SKM-1 treated with dmso at 0.1 percent for 144 hours (cell line): ENCODE results near the gene ITSN2.
"Not testable (repeated sequence)": the region's sequence is repeated elsewhere in the genome, so short reads cannot be mapped to it uniquely, and the experiment has no call there.

Experiments
- DNase-seq: peaks from one replicate; lab custom pipeline; 2025; ENCODE audit not compliant: unreplicated experiment; lab: John Stamatoyannopoulos, UW

Gene ITSN2

DNA sequence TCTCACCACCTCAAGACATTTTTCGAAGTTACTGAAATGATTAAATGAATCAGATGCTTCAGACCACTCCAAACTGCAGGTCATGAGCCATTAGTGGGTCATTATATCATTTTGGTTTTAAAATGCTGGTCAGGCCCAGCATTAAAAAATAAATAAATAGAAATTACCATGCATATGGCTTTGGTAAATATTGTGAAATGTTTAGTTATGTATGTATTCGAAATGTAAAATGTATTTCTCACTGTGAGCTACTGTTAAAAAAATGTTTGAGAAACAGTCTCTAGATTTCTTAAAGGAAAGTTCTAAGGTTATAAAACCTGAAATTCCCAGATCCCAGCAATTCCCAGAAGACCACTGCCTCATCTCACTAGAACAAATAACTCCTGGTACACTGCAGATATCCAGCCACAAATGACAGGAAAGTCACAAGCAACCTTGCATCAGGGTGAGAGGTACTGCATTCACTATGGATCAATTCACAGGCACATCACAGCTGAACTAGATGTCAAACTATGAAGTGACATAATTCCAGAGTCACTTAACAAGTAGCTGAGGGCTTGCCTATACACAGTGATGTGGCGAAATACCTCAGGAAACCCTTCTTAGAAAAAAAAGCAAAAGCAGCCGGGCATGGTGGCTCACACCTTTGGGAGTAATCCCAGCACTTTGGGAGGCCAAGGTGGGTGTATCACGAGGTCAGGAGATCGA is 138.8 kb downstream of the ITSN2 start:
- no peak for DNase-seq

DNA sequence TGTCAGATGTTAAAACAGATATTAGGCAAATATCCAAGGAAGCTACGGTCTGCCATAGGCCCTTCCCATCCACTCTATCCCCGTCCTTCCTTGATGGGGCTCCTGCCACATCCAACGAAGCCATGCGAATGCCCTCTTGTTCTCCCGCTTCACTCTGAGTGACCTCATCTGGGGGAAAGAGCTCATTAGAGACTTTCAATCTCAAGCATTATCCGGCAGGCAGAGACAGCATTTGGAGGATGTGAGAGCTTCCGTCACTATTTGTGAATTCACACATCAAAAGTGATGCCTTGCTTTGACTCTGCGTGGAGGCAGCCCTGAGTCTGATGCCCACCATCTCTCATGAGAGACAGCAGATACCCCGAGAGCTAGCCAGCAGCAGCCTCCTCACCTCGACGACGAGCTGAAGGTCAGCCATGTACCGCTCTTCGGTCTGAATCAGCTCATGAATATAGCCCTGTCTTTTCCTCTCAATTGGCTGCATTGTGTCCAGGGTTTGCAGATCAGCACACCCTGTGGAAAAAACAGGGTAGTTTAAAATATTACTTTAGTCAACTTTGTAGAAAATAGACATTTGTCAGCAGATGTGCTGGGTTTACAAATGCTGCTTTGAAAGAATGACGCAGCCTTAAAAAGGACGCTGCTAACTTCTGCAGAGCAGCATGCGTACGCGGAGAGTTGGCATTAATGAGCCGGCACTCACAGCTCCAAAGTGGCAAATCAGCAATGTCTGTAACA is 139.6 kb downstream of the ITSN2 start:
- DNase-seq, result no peak

DNA sequence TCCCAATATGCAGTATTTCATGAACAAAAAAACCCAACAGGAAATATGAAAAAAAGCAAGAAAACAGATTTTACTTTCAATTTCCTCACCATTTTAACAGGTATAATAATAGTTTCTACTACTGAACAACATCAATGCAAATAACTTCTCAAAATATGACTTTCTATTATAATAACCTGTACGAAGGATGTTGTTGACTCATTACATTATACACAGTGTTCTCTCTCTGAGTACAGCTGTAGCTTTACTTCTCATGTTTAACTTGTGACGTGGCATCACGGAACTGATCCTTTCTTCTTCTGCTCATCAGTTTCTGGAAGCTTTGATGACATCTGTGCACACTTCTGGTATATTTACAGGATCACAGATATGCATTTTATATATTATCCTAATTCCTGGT is 145.5 kb downstream of the ITSN2 start:
- DNase-seq, result no peak

GRCh38 chr2:24211408-24211807 is 148.9 kb downstream of the ITSN2 start:
- no peak for DNase-seq

DNA sequence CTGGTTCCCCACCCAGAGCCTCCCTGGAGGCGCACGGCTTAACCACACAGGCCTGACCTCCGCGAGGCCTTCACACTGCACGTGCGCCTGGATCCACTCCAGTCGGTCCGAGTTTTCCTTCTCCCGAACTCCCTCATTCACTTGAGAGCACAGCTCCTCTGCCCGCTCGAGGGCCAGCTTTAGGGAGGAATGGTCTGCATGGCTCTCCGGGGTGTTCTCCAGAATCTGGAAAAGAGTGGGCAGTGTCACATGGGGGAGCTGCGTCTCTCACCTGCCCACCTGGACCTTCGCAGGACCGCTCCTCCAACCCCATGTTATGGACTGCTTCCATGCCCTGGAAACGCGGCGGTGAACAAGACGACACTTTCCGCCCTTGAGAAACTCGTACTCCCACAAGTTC is 149.6 kb downstream of the ITSN2 start:
- no peak for DNase-seq

DNA sequence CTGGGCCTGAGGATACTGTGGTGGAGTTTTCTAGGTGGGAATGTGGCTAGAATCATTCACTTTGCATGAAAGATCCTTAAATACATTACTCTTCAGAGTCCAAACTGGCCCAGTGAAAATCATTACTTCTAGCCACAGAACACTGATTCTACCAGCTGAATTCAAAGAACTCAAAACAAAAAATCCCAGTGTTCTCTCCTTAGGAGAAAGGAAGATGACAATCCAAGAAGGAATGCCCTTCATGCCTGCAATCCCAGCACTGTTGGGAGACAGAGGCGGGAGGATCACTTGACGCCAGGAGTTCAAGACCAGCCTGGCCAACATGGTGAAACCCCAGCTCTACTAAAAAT is 150.3 kb downstream of the ITSN2 start:
- no peak for DNase-seq

- no peak for DNase-seq
These were observed 150.8 kb downstream of the ITSN2 start for GRCh38 chr2:24209389-24210105.

DNA sequence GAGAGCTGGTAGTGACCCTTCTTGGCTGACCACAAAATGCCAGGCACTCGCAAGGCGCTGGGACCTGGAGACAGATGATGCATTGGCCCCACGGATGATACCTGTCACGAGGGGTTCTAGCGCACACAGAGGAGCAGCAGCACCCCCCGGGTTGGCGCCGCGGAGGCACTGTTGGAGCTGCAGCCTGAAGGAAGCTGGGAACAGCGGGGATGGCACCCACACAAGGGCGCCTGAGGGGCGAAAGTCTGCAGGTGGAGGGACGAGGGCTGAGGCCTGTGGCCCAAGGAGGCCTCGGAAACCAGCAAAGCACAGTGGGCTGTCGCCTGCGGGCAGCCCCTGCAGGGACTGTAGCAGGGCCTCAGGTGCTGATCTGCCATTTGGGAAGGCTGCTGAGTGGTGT is 151.8 kb downstream of the ITSN2 start:
- DNase-seq, result no peak

DNA sequence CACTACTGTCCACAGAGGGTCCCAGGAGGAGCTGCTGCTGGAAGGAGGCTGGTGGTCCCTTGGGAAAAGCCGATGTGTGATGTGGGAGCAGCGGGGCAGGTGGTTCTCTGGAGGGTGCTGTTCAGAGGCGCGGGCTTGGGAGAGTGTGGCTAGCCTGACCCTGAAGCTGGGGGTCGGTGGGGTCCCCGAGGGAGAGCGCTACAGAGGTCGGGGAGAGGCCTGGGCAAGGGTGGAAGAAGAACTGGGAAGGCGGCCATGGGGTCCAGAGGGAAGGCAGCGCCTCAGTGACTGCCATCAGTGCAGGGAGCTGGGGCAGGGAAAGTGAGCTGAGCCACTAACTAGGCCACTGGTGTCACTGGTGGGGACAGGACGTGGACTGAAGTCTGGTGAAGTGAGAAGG is 153.0 kb downstream of the ITSN2 start:
- DNase-seq, result no peak

- DNase-seq, result no peak
These were observed 153.6 kb downstream of the ITSN2 start for GRCh38 chr2:24206714-24207113.

DNA sequence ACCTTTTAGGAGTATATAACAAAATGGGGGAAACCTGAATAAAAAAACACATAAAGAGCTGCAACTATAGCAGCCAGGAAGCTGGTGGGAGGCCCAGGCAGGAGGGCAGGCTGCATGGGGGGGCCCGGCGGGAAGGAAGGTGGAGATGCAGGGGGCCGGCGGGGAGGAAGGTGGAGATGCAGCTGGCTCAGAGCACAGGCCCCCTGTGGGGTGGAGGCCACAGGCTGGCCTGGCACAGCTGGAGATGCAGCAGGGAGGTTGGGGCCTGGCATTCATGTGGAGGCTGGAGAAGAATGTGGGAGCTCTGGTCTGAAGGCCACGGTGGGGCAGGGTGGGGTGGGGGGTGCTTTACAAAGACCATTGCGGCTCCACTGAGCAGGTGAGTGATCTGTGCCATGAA is 154.1 kb downstream of the ITSN2 start:
- no peak for DNase-seq

DNA sequence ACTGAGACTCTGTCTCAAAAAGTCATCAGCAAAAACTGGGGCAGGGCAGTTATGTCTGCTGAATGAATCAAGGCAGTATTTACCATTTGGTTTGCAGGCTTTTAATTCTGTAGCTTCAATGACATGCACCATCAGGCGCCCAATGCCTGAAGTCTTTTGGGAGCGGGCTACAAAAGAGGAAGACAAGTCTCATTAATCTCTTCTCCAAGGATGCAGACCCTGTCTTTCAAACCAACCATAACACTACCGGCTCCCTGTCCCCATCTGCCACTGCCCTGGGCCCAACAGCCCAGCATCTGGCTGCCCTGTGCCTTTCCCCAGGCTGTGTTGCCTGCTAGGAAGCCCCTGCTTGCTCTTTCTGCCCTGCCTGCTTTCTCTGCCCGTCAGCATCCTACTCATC is 155.2 kb downstream of the ITSN2 start:
- DNase-seq, result no peak

DNA sequence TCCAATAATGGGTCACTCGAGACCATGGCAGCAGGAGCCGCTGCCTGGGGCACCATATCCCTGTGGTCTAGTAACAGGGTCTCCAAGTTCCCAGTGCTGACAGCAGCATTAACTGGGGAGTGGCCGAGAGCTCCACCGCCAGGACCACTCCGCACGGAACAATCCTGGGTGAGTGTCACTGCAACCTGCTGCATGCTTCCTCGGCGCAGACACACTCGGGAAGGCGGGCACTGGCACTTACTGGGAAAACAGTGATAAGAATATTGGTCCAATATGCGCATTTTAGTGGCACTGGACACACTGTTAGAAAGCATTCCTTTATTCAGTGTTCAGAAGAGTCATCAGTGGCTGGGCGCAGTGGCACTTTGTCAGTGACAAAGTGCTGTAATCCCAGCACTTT is 155.8 kb downstream of the ITSN2 start:
- no peak for DNase-seq

GRCh38 chr2:24203787-24204150 is 156.6 kb downstream of the ITSN2 start:
- no peak for DNase-seq

DNA sequence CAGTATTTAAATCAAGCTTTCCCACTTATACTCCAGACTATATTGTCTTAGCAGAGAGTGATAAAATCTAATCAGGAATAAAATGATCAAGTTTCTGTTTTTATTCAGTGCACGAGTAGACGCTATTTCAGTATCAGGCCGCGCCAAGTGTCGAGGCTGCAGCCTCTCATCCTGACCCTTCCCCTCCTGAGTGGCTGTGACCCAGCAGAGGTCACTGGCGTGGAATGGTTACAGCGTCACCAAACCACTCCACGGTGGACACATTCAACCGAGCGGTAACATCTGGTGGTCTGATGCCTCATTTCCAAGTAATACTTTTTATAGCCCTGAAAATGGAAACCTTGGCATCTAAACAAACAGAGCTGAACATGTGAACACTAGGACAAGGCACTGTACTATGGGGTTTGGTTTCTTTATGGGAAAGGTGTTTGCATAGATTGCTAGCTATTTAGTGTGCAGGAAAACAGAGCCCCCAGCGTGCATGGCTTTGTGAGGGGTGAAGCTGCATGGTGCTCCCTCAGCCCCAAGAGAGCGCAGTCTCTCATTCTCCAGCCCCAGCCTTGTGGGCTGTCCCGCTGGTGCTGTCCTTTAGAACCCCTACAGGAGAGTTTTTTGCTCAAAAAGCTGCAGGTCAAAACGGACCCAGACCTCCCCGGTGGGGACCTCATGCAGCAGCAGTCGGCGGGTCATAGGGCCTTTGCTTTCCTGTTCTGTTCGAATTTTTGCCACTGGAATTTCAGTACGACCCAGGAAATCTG is 157.1 kb downstream of the ITSN2 start:
- DNase-seq, result no peak

GRCh38 chr2:24200799-24201198 is 159.5 kb downstream of the ITSN2 start:
- no peak for DNase-seq

DNA sequence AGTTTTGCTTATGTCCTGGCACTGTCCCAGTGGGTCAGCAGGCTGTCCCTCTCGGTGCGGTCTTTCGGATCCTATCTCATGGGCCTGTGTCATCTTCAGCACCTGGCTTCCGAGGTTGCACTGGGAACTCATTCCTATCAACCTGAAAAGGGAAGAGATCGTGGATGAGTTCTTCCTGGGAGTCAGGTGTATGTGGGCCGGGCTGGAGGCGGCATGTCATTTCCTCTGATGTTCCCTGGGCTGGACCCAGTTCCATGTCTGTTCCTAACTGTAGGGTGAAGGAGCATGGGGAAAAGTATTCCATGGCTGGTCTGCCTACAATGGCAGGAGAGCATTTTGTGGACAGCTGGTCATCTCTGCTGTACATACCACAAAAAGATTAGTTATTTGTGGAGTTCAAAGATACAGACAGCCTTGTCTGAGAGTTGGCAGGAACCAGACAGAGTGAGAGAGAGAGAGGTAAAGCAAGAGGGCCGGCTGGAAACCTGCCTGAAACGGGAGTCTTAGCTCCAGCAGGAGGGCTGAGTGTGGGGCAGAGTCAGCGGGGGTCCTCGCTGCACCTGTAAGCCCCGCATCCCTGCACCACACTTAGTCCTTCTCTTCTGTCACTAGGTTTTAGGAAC is 160.3 kb downstream of the ITSN2 start:
- DNase-seq, result no peak

GRCh38 chr2:24197213-24197612 is 163.1 kb downstream of the ITSN2 start:
- not testable (repeated sequence) for DNase-seq

- DNase-seq, result no peak
These were observed 168.5 kb downstream of the ITSN2 start for GRCh38 chr2:24191848-24192247.

DNA sequence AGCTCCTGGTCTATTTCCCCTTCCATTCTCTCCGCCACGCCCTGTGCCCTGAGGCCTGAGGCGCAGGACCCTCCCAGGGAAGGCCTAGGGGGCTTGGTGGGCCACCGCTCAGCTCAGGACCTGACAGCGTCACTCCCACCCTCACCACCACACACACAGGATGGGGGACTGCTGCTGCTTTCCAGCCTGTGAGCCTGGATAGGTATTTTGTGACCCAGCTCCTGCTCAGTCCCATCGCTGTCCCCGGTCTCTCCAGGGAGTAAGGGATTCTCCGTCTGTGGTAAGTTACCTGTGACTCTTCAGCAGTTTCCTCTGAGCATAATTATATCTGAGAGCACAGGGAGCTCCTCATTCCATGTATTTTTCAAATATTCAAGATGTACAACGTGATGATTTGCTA is 169.2 kb downstream of the ITSN2 start:
- DNase-seq, result no peak

GRCh38 chr2:24190503-24190902 is 169.8 kb downstream of the ITSN2 start:
- no peak for DNase-seq
